ENCODE data around the gene INTS1.

GRCh38 chr7:1470901-1471300 is 33.3 kb downstream of the INTS1 start:
- TF ChIP-seq CTCF (IDR thresholded peaks at IDR 0.05) (no peak), POLR2A (IDR thresholded peaks at IDR 0.05; ENCODE audit: low read depth) (no peak), EP300 (IDR thresholded peaks at IDR 0.05) (no peak), POLR2AphosphoS5 (IDR thresholded peaks at IDR 0.05) (no peak)
